A549 (cell line): Measurements from ENCODE around the gene PAGR1.

ENCODE experiments used
- CBX2 ChIP-seq: fragments of 200-600 bp; sonication (generic); IDR thresholded peaks from 2 replicates; pipeline ENCODE4 v1.6.1; 2016; ENCODE audit warnings: low read depth, mild to moderate bottlenecking, borderline replicate concordance
- EHF ChIP-seq: fragments of 250-450 bp; sonication (Bioruptor Pico); IDR thresholded peaks from 2 replicates; pipeline ENCODE4 v1.5.0; 2020; ENCODE audit warnings: mild to moderate bottlenecking
- JUN ChIP-seq, 2 experiments: fragments of >200 bp; sonication (Bioruptor Twin); formaldehyde crosslinking; IDR thresholded peaks; 2 replicates in 1 of 2; 3 replicates in 1 of 2; pipeline ENCODE4 v1.6.1; 2016 to 2017
- POLR2A ChIP-seq: IDR thresholded peaks from 2 replicates; pipeline ENCODE4 v1.6.1; 2012; ENCODE audit warnings: mild to moderate bottlenecking, low read length
- POLR2AphosphoS2 ChIP-seq: conservative IDR thresholded peaks from 2 replicates; pipeline ENCODE4 v1.6.1; 2012; ENCODE audit warnings: low read length, improper control_type of control experiment, inconsistent platforms
- RCOR1 ChIP-seq: fragments of 150-350 bp; IDR thresholded peaks from 2 replicates; pipeline ENCODE4 v1.6.1; 2014; ENCODE audit warnings: antibody characterized with exemption, low read length, low read depth
- TF ChIP-seq, protein P1 (sequence below): fragments of >200 bp; sonication (Bioruptor Twin); formaldehyde crosslinking; IDR thresholded peaks from 3 replicates; pipeline ENCODE4 v1.5.1; 2016
- TF ChIP-seq, protein P2 (sequence below): fragments of >200 bp; sonication (Bioruptor Twin); formaldehyde crosslinking; IDR thresholded peaks from 3 replicates; pipeline ENCODE4 v1.6.1; 2016
- TF ChIP-seq, protein P3 (sequence below): IDR thresholded peaks from 2 replicates; pipeline ENCODE4 v1.6.1; 2012
- TF ChIP-seq, protein P4 (sequence below): IDR thresholded peaks from 2 replicates; pipeline ENCODE4 v1.6.1; 2012

DNA sequence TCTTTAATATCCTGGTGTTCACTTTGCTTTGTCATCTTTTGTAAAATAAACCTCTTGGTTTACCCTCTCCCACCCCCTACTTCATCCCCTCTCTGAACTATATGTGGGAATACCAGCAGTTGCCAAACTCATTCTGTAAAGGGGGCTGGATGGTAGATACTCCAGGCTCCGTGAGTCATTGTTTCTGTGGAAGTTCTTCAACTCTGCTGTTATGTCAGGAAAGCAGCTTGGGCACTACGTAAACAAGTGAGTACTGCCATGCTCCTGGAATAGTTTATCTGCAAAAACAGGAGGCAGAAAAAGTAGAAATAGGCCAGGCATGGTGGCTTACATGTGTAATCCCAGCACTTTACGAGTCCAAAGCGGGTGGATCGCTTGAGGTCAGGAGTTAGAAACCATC, 21.9 kb downstream of the PAGR1 start:
- TF ChIP-seq, protein P1, sequence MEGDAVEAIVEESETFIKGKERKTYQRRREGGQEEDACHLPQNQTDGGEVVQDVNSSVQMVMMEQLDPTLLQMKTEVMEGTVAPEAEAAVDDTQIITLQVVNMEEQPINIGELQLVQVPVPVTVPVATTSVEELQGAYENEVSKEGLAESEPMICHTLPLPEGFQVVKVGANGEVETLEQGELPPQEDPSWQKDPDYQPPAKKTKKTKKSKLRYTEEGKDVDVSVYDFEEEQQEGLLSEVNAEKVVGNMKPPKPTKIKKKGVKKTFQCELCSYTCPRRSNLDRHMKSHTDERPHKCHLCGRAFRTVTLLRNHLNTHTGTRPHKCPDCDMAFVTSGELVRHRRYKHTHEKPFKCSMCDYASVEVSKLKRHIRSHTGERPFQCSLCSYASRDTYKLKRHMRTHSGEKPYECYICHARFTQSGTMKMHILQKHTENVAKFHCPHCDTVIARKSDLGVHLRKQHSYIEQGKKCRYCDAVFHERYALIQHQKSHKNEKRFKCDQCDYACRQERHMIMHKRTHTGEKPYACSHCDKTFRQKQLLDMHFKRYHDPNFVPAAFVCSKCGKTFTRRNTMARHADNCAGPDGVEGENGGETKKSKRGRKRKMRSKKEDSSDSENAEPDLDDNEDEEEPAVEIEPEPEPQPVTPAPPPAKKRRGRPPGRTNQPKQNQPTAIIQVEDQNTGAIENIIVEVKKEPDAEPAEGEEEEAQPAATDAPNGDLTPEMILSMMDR = no peak
- TF ChIP-seq, protein P2, sequence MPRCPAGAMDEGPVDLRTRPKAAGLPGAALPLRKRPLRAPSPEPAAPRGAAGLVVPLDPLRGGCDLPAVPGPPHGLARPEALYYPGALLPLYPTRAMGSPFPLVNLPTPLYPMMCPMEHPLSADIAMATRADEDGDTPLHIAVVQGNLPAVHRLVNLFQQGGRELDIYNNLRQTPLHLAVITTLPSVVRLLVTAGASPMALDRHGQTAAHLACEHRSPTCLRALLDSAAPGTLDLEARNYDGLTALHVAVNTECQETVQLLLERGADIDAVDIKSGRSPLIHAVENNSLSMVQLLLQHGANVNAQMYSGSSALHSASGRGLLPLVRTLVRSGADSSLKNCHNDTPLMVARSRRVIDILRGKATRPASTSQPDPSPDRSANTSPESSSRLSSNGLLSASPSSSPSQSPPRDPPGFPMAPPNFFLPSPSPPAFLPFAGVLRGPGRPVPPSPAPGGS = no peak
- TF ChIP-seq JUN (IDR thresholded peaks at IDR 0.05) = no peak
- no peak for TF ChIP-seq CBX2
- TF ChIP-seq POLR2A = no peak
- TF ChIP-seq POLR2AphosphoS2 = no peak
- TF ChIP-seq, protein P3, sequence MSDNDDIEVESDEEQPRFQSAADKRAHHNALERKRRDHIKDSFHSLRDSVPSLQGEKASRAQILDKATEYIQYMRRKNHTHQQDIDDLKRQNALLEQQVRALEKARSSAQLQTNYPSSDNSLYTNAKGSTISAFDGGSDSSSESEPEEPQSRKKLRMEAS = no peak
- TF ChIP-seq, protein P4, sequence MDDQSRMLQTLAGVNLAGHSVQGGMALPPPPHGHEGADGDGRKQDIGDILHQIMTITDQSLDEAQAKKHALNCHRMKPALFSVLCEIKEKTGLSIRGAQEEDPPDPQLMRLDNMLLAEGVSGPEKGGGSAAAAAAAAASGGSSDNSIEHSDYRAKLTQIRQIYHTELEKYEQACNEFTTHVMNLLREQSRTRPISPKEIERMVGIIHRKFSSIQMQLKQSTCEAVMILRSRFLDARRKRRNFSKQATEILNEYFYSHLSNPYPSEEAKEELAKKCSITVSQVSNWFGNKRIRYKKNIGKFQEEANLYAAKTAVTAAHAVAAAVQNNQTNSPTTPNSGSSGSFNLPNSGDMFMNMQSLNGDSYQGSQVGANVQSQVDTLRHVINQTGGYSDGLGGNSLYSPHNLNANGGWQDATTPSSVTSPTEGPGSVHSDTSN = no peak
- no peak for TF ChIP-seq RCOR1
- no peak for TF ChIP-seq EHF (CRISPR knock-in tag)
